DMS153 treated with DMSO at 0.1 percent for 48 hours (cell line): Measurements from ENCODE around the gene SCAF4.

ENCODE experiments used
- DNase-seq: peaks from one replicate; lab custom pipeline; 2025; ENCODE audit not compliant: unreplicated experiment; lab: John Stamatoyannopoulos, UW

The SCAF4 gene

DNA sequence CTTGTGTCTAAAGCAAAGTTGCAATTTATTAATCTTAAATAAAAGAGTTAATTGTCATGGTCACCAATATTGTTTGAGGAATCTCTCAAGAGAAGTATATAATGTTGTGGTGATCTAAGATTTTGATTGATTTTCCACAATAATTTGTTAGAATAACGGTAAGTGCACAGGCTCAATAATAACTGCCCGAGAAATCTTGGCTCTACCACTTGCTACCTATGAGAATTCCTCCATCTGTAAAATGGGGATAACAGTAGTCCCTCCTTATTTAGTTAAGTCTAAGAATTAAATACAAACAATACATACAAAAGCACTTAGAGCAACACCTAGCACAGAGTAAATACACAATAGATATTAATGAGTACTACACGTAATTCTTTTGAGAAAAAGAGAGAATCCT lies 18.8 kb downstream of the SCAF4 start:
- no peak for DNase-seq

DNA sequence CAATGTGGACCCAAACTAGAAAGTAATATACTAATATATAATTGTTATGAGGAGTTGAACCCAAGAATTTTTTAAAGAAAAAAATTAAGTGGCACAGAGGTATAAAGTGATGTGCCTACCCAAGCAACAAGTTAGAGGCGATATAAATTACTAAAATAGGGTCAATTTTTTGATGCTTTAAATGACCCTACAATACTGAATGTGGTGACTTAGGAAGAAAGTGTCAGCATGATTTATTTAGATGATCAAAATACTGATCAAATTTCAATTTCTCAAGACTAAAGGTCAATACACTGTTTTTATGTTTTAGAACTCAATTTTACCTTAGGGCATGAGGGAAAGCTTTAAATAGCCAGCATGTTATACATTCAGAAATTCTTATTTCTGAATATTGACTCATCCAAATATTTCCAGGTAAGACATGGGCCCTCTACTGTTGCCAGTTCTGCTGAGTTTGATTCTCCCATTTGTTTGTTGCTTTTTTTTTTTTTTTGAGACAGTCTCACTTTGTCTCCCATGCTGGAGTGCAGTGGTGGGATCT lies 20.1 kb downstream of the SCAF4 start:
- DNase-seq: no peak

- DNase-seq: no peak
Observed at GRCh38 chr21:31711326-31711725, 20.6 kb downstream of the SCAF4 start.

DNA sequence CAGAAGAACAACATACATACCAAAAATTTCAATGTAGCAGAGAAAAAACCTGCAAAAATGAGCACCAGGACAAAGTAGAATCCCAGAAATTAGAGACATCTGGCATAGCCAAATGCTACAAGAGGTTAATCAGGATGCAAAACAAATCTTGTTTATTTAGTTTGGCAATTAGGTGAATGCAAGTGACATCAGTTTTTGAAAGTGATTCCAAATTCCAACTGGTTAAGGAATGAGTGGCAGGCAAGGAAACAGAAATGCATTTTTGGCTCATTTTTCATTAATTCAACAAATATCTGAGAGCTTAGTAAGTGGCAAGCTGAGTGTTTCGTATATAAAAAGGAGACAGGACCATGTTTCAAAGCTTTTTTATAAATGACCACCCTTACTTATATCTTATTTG lies 21.3 kb downstream of the SCAF4 start:
- DNase-seq: no peak

GRCh38 chr21:31708541-31708940 lies 23.4 kb downstream of the SCAF4 start:
- no peak for DNase-seq

- DNase-seq: no peak
Observed at GRCh38 chr21:31707499-31707898, 24.4 kb downstream of the SCAF4 start.

DNA sequence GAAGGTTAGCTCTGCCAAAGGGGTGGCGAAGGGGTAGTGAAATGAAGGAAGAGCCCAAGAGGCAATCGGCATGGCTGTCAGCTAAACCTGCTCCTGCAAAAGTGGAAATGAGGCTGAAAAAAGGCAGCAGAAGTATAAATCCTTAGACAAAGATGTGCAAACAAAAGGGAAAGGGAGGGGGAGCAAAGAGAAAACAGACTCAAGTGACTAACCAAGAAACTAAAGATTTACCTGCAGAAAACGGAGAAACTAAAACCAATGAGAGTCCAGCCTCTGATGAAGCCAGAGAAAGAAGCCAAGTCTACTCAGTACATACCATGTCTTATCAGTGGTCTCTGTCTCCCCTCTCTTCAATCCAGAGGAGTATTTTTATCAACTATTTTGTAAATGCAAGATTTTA lies 25.4 kb downstream of the SCAF4 start:
- DNase-seq: no peak

- DNase-seq: no peak
Observed at GRCh38 chr21:31700040-31700439, 31.9 kb downstream of the SCAF4 start.

- DNase-seq: no peak
Observed at GRCh38 chr21:31698461-31698860, 33.5 kb downstream of the SCAF4 start.

GRCh38 chr21:31696424-31696823 lies 35.5 kb downstream of the SCAF4 start:
- no peak for DNase-seq

DNA sequence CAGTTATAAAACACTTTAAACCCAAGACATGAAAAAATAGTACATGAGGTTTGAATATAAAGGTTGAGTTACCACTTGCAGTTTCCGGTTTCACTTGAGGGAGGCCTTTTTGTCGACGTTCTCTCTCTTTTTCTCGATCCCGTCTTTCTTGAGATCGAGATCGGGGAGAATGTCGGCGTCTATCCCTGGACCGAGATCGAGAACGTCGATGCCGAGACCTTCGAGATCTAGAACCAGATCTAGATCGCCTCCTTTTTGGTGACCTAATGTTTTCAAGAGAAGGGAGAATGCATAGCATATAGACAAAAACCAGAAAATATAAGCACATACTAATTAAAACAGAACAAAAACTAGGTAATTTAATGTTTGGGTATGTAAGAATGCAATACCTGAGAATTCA lies 38.7 kb downstream of the SCAF4 start:
- no peak for DNase-seq

- DNase-seq: no peak
Observed at GRCh38 chr21:31688603-31689368, 43.1 kb downstream of the SCAF4 start.

GRCh38 chr21:31687108-31687507 lies 44.8 kb downstream of the SCAF4 start:
- DNase-seq: no peak

- no peak for DNase-seq
Observed at GRCh38 chr21:31686272-31686915, 45.5 kb downstream of the SCAF4 start.

- DNase-seq: no peak
Observed at GRCh38 chr21:31684918-31685317, 47.0 kb downstream of the SCAF4 start.

DNA sequence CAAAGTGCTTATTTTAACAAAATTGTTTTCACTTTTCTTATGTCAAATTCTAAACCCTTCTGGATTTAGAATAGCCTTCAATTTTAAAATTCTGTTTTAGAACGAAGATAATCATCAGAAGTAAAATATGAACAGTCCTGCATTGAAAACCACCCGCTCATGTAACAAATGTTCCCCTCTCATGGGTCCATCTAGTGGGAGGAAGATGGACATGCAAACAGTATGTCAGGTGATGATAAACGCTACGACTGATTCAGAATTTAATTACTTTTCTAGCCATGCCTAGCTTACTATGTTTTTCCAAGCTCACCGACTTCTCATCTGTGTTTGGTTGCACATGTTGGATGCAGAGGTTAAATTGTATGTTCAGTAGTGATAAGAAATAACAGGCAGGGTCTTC lies 48.9 kb downstream of the SCAF4 start:
- DNase-seq: no peak

GRCh38 chr21:31682620-31683019 lies 49.3 kb downstream of the SCAF4 start:
- DNase-seq: no peak

- no peak for DNase-seq
Observed at GRCh38 chr21:31678478-31678877, 53.4 kb downstream of the SCAF4 start.

GRCh38 chr21:31677047-31677446 lies 54.9 kb downstream of the SCAF4 start:
- no peak for DNase-seq

DNA sequence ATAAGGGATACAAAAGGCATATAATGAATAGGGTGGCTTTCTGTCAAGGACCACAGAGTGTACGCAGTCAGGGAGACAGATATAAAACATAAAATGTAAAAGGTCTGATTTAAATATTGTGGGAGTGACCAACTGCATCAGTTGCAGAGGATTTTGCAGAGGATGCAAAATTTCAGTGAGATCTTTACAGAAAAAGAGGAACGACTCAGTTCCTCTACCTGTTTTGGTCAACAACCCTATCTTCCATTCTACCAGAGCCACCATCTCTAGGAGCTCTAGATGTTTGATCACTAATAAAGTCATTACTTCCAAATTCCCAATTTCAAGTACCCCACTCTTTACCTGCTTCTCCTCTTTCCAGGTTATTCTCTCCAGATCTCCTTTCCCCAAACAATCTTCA lies 56.0 kb downstream of the SCAF4 start:
- DNase-seq: no peak

GRCh38 chr21:31675318-31675717 lies 56.6 kb downstream of the SCAF4 start:
- no peak for DNase-seq

GRCh38 chr21:31673321-31673912 lies 58.5 kb downstream of the SCAF4 start:
- DNase-seq: no peak
